Activated CD4-positive, alpha-beta T cell treated with anti-CD3 and anti-CD28 coated beads, Interleukin-2, amount 10 ng/mL, durations not matched to agents 7 days and 5 days (primary cell): ENCODE data around the gene KCTD19. TPM values are rescaled to one million over a fixed set of nuclear protein-coding genes. Genes with fewer than 3 reads are reported as not detected.

ENCODE experiments used
- CTCF ChIA-PET: fragments of 350-600 bp; sonication (Branson Sonifier 250); formaldehyde crosslinking; loops from one replicate; lab custom pipeline; 2021; ENCODE audit warnings: antibody characterized with exemption; lab: Charles Lee
- POLR2A ChIA-PET: fragments of 350-600 bp; sonication (Branson Sonifier 250); formaldehyde crosslinking; loops from one replicate; lab custom pipeline; 2021; ENCODE audit warnings: antibody characterized with exemption; lab: Charles Lee
- DNase-seq: peaks from one replicate; pipeline ENCODE4 v3.0.0-alpha.2; 2020
- H3K27ac Mint-ChIP-seq: one replicate; pipeline ENCODE4 v1.8.0; 2021; ENCODE audit warnings: mild to moderate bottlenecking, moderate library complexity, mixed read lengths
- H3K27me3 Mint-ChIP-seq: one replicate; pipeline ENCODE4 v1.8.0; 2021; ENCODE audit warnings: mixed read lengths
- H3K36me3 Mint-ChIP-seq: one replicate; pipeline ENCODE4 v1.8.0; 2021; ENCODE audit warnings: low read depth, mixed read lengths
- H3K4me1 Mint-ChIP-seq: one replicate; pipeline ENCODE4 v1.8.0; 2021; ENCODE audit warnings: mixed read lengths
- H3K4me3 Mint-ChIP-seq: one replicate; pipeline ENCODE4 v1.8.0; 2021; ENCODE audit warnings: mild to moderate bottlenecking, moderate library complexity, mixed read lengths
- H3K9me3 Mint-ChIP-seq: one replicate; pipeline ENCODE4 v1.8.0; 2021; ENCODE audit warnings: mixed read lengths
- total RNA-seq, 2 experiments: library from RNA; stranded (reverse); gene quantifications; one replicate each; pipeline ENCODE4 v1.2.3, GENCODE V29; 2021

The KCTD19 gene
- total RNA-seq, 2 experiments from 2014 or later, result not detected

DNA sequence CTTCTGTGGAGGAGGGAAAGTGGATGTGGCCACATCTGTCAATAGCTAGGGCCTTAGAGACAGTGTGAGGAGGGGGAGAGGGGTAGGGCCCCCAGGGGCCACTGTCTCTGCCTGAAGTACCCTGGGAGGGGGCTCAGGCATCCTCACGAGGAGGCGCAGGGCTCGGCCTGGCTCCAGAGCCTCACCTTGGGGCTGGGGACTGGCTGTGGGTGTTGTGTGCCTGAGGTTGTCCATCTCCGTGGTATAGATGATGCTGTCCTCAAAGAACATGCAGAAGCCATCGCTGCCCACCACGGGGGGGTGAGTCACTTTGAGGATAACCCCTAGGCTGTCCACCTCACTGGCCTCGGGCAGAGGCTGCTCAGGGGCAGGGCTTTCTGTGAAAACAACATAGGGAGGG lies 35.1 kb downstream of the KCTD19 start:
- ChIA-PET POLR2A (interaction anchor here (0.6 kb wide), 1 partner anchor 199 kb away, joined by 3 read pairs; no protein-coding TSS in a partner anchor), CTCF (interaction anchor here (1.0 to 1.8 kb wide), 5 partner anchors 10 to 108 kb away, joined by 3 to 7 read pairs (median 4); partner anchors contain the start of gene PLEKHG4)
- Mint-ChIP-seq H3K27me3 (no peaks in the 10 kb centered on the region), H3K36me3 (no peaks in the 10 kb centered on the region), H3K4me1 (peaks cover 6% of the 10 kb centered on the region), H3K9me3 (no peaks in the 10 kb centered on the region), H3K27ac (no peak overlapping the region), H3K4me3 (no peak overlapping the region)
- no peak for DNase-seq

DNA sequence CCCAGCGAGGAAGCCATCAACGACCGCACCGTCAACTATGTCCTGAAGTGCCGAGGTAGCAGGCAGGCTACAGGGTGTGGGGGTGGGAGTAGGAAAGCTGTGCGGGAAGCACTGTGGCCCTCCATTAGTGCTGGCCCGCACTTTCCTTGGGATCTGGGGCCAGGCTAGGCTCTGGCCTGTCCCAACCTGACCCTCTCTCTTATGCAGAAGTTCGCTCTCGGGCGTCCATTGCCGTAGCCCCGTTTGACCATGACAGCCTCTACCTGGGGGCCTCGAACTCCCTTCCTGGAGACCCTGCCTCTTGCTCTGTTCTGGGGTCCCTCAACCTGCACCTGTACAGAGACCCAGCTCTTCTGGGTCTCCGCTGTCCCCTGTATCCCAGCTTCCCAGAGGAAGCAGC lies 38.6 kb downstream of the KCTD19 start:
- ChIA-PET CTCF (interaction anchor here (0.6 to 3.4 kb wide), 2 partner anchors 10 to 25 kb away, joined by 6 to 8 read pairs; no protein-coding TSS in a partner anchor), POLR2A (no interaction called here)
- no peaks in the 10 kb centered on the region for H3K9me3 Mint-ChIP-seq
- no peak overlapping the region for H3K4me3 Mint-ChIP-seq
- no peaks in the 10 kb centered on the region for H3K36me3 Mint-ChIP-seq
- H3K4me1 Mint-ChIP-seq, result peaks cover 6% of the 10 kb centered on the region
- H3K27me3 Mint-ChIP-seq, result no peaks in the 10 kb centered on the region
- no peak overlapping the region for H3K27ac Mint-ChIP-seq
- DNase-seq, result no peak

DNA sequence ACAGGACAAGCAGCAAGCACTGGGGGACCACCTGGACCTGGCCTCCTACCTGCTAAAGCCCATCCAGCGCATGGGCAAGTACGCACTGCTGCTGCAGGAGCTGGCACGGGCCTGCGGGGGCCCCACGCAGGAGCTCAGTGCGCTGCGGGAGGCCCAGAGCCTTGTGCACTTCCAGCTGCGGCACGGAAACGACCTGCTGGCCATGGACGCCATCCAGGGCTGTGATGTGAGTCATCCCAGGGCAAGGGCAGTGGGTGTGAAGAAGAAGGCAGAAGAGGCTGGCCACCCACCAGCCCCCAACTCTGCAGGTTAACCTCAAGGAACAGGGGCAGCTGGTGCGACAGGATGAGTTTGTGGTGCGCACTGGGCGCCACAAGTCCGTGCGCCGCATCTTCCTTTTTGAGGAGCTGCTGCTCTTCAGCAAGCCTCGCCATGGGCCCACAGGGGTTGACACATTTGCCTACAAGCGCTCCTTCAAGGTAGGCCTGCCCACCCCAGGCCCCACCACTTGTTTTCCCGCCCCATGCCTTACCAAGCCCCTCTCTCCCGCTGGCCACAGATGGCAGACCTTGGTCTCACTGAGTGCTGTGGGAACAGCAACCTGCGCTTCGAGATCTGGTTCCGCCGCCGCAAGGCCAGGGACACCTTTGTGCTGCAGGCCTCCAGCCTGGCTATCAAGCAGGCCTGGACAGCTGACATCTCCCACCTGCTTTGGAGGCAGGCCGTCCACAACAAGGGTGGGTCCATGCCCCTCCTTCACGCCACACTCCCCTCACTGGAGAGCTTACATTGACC lies 39.9 kb downstream of the KCTD19 start:
- peaks cover 6% of the 10 kb centered on the region for H3K4me1 Mint-ChIP-seq
- H3K9me3 Mint-ChIP-seq, result no peaks in the 10 kb centered on the region
- no peak for DNase-seq
- H3K27me3 Mint-ChIP-seq, result no peaks in the 10 kb centered on the region
- H3K4me3 Mint-ChIP-seq, result no peak overlapping the region
- ChIA-PET POLR2A (no interaction called here), CTCF (interaction anchor here (1.3 to 3.4 kb wide), 4 partner anchors 8 to 26 kb away, joined by 3 to 8 read pairs (median 6); no protein-coding TSS in a partner anchor)
- H3K27ac Mint-ChIP-seq, result no peak overlapping the region
- no peaks in the 10 kb centered on the region for H3K36me3 Mint-ChIP-seq

DNA sequence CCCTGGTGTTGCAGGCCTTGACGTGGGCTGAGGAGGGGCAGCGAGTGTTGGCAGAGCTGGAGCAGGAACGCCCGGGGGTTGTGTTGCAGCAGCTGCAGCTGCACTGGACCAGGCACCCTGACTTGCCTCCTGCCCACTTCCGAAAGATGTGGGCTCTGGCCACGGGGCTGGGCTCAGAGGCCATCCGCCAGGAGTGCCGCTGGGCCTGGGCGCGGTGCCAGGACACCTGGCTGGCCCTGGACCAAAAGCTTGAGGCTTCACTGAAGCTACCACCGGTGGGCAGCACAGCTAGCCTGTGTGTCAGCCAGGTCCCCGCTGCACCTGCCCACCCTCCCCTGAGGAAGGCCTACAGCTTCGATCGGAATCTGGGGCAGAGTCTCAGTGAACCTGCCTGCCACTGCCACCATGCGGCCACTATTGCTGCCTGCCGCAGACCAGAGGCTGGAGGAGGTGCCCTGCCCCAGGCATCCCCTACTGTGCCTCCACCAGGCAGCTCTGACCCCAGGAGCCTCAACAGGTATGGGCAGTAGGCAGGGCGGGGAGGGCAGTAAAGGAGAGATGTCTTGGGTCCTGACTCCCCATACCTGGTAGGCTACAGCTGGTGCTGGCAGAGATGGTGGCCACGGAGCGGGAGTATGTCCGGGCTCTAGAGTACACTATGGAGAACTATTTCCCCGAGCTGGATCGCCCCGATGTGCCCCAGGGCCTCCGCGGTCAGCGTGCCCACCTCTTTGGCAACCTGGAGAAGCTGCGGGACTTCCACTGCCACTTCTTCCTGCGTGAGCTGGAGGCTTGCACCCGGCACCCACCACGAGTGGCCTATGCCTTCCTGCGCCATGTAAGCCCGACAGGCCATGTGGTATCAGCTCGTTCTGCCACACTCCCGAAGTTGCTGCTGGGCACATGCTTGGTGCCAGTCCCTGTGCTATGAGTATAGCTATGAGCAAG lies 41.6 kb downstream of the KCTD19 start:
- H3K4me1 Mint-ChIP-seq, result peaks cover 8% of the 10 kb centered on the region
- H3K27ac Mint-ChIP-seq, result no peak overlapping the region
- H3K36me3 Mint-ChIP-seq, result no peaks in the 10 kb centered on the region
- no peak for DNase-seq
- H3K27me3 Mint-ChIP-seq, result no peaks in the 10 kb centered on the region
- POLR2A ChIA-PET, result no interaction called here
- CTCF ChIA-PET, result interaction anchor here (0.6 to 2.1 kb wide), 6 partner anchors 11 to 144 kb away, joined by 3 to 7 read pairs (median 4); no protein-coding TSS in a partner anchor
- H3K4me3 Mint-ChIP-seq, result no peak overlapping the region
- no peaks in the 10 kb centered on the region for H3K9me3 Mint-ChIP-seq

DNA sequence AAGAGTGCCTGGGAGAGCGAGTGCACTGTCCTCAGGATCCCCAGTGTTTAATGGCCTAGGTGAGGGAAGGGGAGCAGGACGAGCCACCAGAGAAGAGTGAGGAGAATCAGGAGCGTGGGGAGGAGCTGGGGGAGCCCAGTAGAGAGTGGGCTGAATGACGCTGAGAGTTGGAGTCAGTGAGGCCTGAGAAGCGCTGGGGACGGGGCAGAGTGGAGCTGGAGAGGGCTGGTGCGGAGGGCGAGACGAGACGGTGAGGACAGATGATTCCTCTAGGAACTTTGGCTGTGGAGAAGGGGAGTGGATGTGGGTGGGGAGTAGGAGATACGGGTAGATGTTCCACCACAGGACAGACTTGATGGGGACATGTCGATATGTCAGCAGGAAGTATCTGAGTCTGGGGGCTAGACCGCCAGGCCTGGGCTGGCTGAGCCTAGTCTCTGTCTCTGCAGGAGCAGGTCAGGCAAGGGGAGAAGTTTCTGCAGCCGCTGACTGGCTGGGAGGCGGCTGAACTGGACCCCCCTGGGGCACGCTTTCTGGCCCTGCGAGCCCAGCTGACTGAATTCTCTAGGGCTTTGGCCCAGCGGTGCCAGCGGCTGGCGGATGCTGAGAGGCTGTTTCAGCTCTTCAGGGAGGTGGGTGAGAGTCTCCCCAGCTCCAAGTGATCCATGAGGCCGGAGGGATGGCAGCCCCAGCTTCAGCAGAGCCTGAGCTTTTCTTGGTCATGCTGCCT lies 42.5 kb downstream of the KCTD19 start:
- CTCF ChIA-PET, result interaction anchor here (0.7 to 2.1 kb wide), 5 partner anchors 10 to 150 kb away, joined by 3 to 7 read pairs (median 4); partner anchors contain the start of gene FHOD1
- Mint-ChIP-seq H3K36me3 (no peaks in the 10 kb centered on the region), H3K4me3 (no peak overlapping the region), H3K27ac (no peak overlapping the region), H3K4me1 (peaks cover 4% of the 10 kb centered on the region), H3K27me3 (no peaks in the 10 kb centered on the region), H3K9me3 (no peaks in the 10 kb centered on the region)
- no peak for DNase-seq
- POLR2A ChIA-PET, result no interaction called here

DNA sequence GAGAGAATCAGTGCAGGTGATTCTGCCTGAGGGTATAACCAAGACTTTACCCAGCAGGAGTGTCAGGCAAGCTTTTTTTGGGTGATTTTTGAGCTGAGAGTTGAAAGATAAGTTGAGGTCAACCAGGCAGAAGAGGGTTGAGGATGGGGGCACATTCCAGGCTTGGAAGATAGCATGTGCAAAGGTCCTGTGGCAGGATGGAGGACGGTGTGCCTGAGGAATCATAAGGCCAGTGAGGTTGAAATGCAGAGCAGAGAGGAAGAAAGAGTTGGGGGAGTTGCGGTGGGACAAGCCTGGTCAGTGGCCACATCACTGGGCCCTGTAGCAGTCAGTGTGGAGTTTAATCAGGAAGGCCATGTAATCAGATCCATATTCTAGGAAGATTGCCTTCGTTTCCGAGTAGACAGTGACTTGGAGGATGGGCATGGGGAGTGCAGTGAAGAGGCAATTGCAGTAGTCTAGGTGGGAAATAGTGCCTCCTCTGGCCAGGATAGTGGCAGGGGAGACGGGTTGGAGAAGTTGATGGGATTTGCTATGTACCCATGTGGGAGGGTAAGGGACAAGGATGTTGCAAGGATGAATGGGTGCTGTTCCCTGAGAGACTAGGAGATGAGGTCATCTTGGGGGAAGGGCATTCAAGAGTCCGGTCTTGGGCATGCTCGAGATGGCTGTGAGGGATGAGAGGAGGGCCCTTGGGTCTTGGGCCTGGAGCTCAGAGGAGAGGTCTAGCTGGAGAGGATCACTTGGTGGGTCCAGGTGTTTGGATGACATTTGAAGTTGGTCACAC lies 43.3 kb downstream of the KCTD19 start:
- ChIA-PET CTCF (interaction anchor here (0.7 to 1.3 kb wide), 4 partner anchors 11 to 150 kb away, joined by 3 to 4 read pairs (median 3); partner anchors contain the start of gene FHOD1), POLR2A (no interaction called here)
- Mint-ChIP-seq H3K4me3 (no peak overlapping the region), H3K9me3 (no peaks in the 10 kb centered on the region), H3K4me1 (peaks cover 6% of the 10 kb centered on the region), H3K27me3 (no peaks in the 10 kb centered on the region), H3K27ac (no peak overlapping the region), H3K36me3 (no peaks in the 10 kb centered on the region)
- no peak for DNase-seq

DNA sequence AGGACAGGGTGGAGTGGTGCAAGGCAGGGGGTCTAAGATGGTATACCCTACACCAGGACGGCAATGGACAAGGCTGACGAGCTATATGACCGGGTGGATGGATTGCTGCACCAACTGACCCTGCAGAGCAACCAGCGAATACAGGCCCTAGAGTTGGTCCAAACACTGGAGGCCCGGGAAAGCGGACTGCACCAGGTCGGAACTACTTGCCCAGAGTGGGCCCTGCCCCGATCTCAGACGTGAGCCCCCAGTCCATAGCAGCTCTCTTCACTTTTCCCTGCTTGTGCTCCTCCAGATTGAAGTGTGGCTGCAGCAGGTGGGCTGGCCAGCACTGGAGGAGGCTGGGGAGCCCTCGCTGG lies 44.1 kb downstream of the KCTD19 start:
- H3K4me1 Mint-ChIP-seq, result peaks cover 10% of the 10 kb centered on the region

DNA sequence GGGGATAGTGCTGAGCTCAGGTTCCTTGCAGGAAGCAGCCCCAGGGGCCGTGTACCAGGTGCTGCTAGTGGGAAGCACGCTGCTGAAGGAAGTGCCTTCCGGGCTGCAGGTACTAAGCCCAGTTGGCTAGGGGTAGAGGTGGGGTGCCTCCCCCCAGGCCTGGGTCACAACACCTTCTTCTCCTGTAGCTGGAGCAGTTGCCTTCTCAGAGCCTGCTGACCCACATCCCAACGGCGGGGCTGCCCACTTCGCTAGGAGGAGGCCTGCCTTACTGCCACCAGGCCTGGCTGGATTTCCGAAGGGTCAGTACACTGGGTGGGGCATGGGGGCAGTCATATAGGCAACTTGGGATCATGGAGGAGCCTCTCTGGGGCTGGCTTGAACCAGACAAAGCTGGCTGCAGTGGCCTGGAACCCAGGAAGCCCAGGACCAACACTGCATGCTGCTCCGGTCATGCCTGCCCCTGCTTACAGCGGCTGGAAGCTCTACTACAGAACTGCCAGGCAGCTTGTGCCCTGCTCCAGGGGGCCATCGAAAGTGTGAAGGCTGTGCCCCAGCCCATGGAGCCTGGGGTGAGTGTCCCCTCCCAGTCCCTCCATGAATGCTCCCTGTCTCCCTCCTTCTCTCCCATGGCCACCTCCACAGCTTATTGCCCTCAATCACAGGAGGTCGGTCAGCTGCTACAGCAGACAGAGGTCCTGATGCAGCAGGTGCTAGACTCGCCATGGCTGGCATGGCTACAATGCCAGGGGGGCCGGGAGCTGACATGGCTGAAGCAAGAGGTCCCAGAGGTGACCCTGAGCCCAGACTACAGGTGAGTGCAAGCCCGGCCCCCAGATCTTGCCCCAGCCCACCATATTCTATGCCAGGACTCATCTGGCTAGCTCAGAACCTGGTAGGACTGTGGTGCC lies 44.8 kb downstream of the KCTD19 start:
- peaks cover 4% of the 10 kb centered on the region for H3K36me3 Mint-ChIP-seq
- CTCF ChIA-PET, result interaction anchor here (0.6 to 1.8 kb wide), 6 partner anchors 11 to 265 kb away, joined by 3 to 7 read pairs (median 3); no protein-coding TSS in a partner anchor
- no peak overlapping the region for H3K27ac Mint-ChIP-seq
- peaks cover 14% of the 10 kb centered on the region for H3K4me1 Mint-ChIP-seq
- no peaks in the 10 kb centered on the region for H3K9me3 Mint-ChIP-seq
- POLR2A ChIA-PET, result no interaction called here
- no peaks in the 10 kb centered on the region for H3K27me3 Mint-ChIP-seq
- no peak overlapping the region for H3K4me3 Mint-ChIP-seq
- no peak for DNase-seq

More for the DNA sequence above, 44.1 kb downstream of the KCTD19 start:
- no peaks in the 10 kb centered on the region for H3K9me3 Mint-ChIP-seq
- no peak overlapping the region for H3K27ac Mint-ChIP-seq
- no peak overlapping the region for H3K4me3 Mint-ChIP-seq
- ChIA-PET POLR2A (no interaction called here), CTCF (interaction anchor here (0.6 to 1.8 kb wide), 6 partner anchors 10 to 265 kb away, joined by 3 to 7 read pairs (median 3); no protein-coding TSS in a partner anchor)
- no peak for DNase-seq
- H3K27me3 Mint-ChIP-seq, result no peaks in the 10 kb centered on the region
- H3K36me3 Mint-ChIP-seq, result peaks cover 2% of the 10 kb centered on the region

DNA sequence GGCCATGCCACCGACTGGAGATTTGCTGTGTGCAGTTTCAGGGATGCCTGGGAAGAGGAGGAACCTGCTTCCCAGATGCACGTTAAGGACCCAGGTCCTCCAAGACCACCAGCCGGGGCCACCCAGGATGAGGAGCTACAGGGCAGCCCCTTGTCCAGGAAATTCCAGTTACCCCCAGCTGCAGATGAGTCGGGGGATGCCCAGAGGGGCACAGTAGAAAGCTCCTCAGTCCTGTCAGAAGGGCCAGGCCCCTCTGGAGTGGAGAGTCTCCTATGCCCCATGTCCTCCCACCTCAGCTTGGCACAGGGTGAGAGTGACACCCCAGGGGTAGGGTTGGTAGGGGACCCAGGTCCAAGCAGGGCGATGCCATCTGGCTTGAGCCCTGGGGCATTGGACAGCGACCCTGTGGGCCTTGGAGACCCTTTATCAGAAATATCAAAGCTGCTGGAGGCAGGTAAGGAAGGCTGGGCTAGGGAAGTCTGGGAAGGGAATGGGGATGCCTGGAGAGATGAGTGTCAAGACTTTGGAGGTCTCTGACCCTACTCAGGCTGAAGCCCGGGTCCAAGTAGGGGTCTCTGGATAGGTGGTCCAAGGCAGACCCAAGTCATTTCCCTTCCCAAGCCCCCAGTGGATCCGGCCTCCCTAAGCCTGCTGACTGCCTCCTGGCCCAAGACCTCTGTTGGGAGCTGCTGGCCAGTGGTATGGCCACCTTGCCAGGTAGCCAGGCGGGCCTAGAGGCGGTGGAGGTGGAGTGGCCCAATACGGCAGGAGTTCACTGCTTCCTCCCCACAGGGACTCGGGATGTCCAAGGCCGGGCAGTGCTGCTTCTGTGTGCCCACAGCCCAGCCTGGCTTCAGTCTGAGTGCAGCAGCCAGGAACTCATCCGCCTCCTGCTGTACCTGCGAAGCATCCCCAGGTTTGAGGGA lies 46.2 kb downstream of the KCTD19 start:
- Mint-ChIP-seq H3K4me1 (peaks cover 15% of the 10 kb centered on the region), H3K36me3 (peaks cover 10% of the 10 kb centered on the region), H3K27ac (peak overlapping the region; percentile 51), H3K4me3 (peak overlapping the region; percentile 37), H3K9me3 (no peaks in the 10 kb centered on the region), H3K27me3 (no peaks in the 10 kb centered on the region)
- ChIA-PET POLR2A (no interaction called here), CTCF (interaction anchor here (0.7 to 1.7 kb wide), 6 partner anchors 45 to 428 kb away, joined by 3 to 9 read pairs (median 3); partner anchors contain the start of genes ATP6V0D1, KCTD19, LRRC36 and ZDHHC1)
- DNase-seq, result no peak
